ENCODE results near the gene GLTPD2.

GLTPD2 gene

GRCh38 chr17:4785311-4786105, 3.3 kb upstream of the GLTPD2 start:
- TF ChIP-seq CTCF (conservative IDR thresholded peaks at IDR 0.05; ENCODE audit: low read length): no peak
- peak overlapping the region; percentile 17 for H3K4me3 ChIP-seq (ENCODE audit: low read length)
- DNase-seq (ENCODE audit: low read depth): no peak

GRCh38 chr17:4786106-4786511, 2.7 kb upstream of the GLTPD2 start, which contains the start of gene VMO1:
VMO1 (minus strand) TSS chr17:4786364; CDS start chr17:4786352, 12 bp downstream.
- H3K4me3 ChIP-seq (ENCODE audit: low read length): peak within 1 kb of the TSS; percentile 26
- DNase-seq (ENCODE audit: low read depth): peak; percentile 38
- no peak for TF ChIP-seq CTCF (conservative IDR thresholded peaks at IDR 0.05; ENCODE audit: low read length)

GRCh38 chr17:4786516-4786915, 2.2 kb upstream of the GLTPD2 start:
- peak; percentile 22 for DNase-seq (ENCODE audit: low read depth)
- no peak; the same call in 1 of the 2 replicates for TF ChIP-seq CTCF (conservative IDR thresholded peaks at IDR 0.05; ENCODE audit: low read length)
- H3K4me3 ChIP-seq (ENCODE audit: low read length): no peak overlapping the region; the same call in 1 of the 2 replicates

- no peak for DNase-seq (ENCODE audit: low read depth)
- TF ChIP-seq CTCF (conservative IDR thresholded peaks at IDR 0.05; ENCODE audit: low read length): 0 out of 2 replicates have a peak, but pooled peaks have one; percentile 4
- H3K4me3 ChIP-seq (ENCODE audit: low read length): no peak overlapping the region
These were observed 481 bp upstream of the GLTPD2 start for GRCh38 chr17:4788159-4788806.

- DNase-seq (ENCODE audit: low read depth): no peak
- TF ChIP-seq CTCF (conservative IDR thresholded peaks at IDR 0.05; ENCODE audit: low read length): no peak
- H3K4me3 ChIP-seq (ENCODE audit: low read length): peak overlapping the region; percentile 71
These were observed 862 bp downstream of the GLTPD2 start for GRCh38 chr17:4789701-4789950.

GRCh38 chr17:4789951-4790704, 1.4 kb downstream of the GLTPD2 start:
- TF ChIP-seq CTCF (conservative IDR thresholded peaks at IDR 0.05; ENCODE audit: low read length): peak; percentile 48
- DNase-seq (ENCODE audit: low read depth): peak; percentile 78
- H3K4me3 ChIP-seq (ENCODE audit: low read length): peak overlapping the region; percentile 71

Data from AG10803 (cell line).